ENCODE data around the gene SAFB. TPM values are rescaled to one million over a fixed set of nuclear protein-coding genes. Genes with fewer than 3 reads are reported as not detected.

Gene SAFB
- total and polyA plus RNA-seq, 2 experiments from 2014 or later, result 50.2 to 75.8 TPM

DNA sequence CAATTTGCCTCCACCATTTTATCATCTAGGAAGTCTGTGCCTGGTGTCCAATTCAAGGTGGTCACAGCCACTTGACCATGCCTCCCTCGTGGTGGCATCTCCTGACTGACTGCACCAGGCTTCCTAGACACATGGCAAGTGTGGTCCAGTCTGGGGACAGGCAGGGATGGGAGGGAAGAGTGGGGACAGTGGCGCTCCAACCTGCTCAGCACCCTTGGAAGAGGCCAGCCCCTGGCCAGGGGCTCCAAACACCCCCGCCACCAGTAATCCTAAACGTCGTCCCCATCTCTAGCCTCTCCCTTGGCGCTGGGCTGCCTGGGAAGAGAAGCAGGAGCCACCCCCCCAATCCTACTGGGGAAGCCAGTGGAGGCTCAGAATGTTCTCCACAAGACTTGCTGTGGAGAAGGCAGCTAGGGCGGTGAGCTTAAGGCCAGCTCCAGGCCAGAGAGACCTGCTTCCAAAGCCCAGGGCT lies 69.9 kb downstream of the SAFB start:
- Histone ChIP-seq H3K36me3 (replicated peaks; ENCODE audit: insufficient read depth, low read depth) (no peaks in the 10 kb centered on the region), H3K27me3 (no peaks in the 10 kb centered on the region), H2AFZ (no peak overlapping the region), H3K79me2 (peaks cover 57% of the 10 kb centered on the region), H3K4me3 (no peak overlapping the region), H3K9me3 (ENCODE audit: low read depth) (no peaks in the 10 kb centered on the region), H3K9me2 (replicated peaks; ENCODE audit: insufficient read depth) (no peaks in the 10 kb centered on the region), H3K4me1 (ENCODE audit: insufficient read depth) (peaks cover 8% of the 10 kb centered on the region), H3K27ac (no peak overlapping the region), H3K4me2 (no peak overlapping the region), H4K20me1 (ENCODE audit: insufficient read depth, poor library complexity, severe bottlenecking) (peaks cover 63% of the 10 kb centered on the region)
- TF ChIP-seq CTCF (IDR thresholded peaks at IDR 0.05; ENCODE audit: poor library complexity) (no peak), EZH2phosphoT487 (IDR thresholded peaks at IDR 0.05; ENCODE audit: low read depth, severe bottlenecking, unreplicated experiment) (no peak), EZH2 (IDR thresholded peaks at IDR 0.05; ENCODE audit: borderline replicate concordance) (no peak)
- DNase-seq (ENCODE audit: low spot score), result peak; percentile 4
- whole genome bisulfite sequencing (ENCODE audit: low lambda C conversion rate, missing lambda C conversion rate), result 87% methylated on average over 6 of the region's 7 CpGs

- no peaks in the 10 kb centered on the region for H3K36me3 ChIP-seq (replicated peaks; ENCODE audit: insufficient read depth, low read depth)
- peaks cover 63% of the 10 kb centered on the region for H4K20me1 ChIP-seq (ENCODE audit: insufficient read depth, poor library complexity, severe bottlenecking)
- H3K4me3 ChIP-seq, result no peak overlapping the region
- H3K4me1 ChIP-seq (ENCODE audit: insufficient read depth), result peaks cover 8% of the 10 kb centered on the region
- 92% methylated on average over 37 of the region's 39 CpGs for WGBS (ENCODE audit: low lambda C conversion rate, missing lambda C conversion rate)
- peaks cover 57% of the 10 kb centered on the region for H3K79me2 ChIP-seq
- H3K27ac ChIP-seq, result no peak overlapping the region
- peak; percentile 10 for DNase-seq (ENCODE audit: low spot score)
- no peak overlapping the region for H3K4me2 ChIP-seq
- H3K27me3 ChIP-seq, result no peaks in the 10 kb centered on the region
- no peaks in the 10 kb centered on the region for H3K9me3 ChIP-seq (ENCODE audit: low read depth)
- H2AFZ ChIP-seq, result no peak overlapping the region
- TF ChIP-seq EZH2 (IDR thresholded peaks at IDR 0.05; ENCODE audit: borderline replicate concordance) (no peak), CTCF (IDR thresholded peaks at IDR 0.05; ENCODE audit: poor library complexity) (no peak), EZH2phosphoT487 (IDR thresholded peaks at IDR 0.05; ENCODE audit: low read depth, severe bottlenecking, unreplicated experiment) (no peak)
- no peaks in the 10 kb centered on the region for H3K9me2 ChIP-seq (replicated peaks; ENCODE audit: insufficient read depth)
These were observed 70.6 kb downstream of the SAFB start for GRCh38 chr19:5693195-5694166.

DNA sequence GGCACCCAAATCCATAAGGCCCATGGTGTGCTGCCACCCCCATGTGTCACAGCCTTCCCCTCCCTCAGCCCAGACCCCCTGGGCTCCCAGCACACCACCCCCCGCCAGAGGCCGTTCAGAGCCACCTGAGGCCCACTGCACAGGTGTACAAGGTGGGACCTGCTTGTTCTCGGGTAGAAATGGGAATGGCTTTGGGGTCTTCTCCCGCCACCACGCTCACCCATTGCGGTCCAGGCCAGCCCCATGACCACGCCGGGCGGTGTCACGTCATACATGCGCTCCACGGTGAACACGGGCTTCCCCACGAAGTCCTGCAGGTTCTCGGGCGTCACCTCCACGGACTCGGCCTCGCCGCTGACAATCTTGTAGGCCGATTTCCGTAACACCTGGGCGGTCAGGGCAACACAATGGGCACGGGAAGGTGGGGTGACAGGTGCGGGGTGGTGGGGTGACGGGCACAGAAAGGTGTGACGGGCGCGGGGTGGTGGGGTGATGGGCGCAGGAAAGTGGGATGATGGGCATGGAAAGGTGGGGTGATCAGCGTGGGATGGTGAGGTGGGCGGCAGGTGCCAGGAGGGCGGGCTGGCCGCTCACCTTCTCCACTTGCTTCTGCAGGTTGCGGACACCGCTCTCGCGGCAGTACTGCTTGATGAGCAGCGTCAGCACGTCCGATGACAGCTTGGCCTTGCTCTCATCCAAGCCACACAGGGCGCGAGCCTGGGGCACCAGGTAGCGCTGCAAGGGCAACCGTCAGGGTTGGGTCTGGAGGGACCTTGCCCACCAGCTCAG lies 71.5 kb downstream of the SAFB start:
- no peaks in the 10 kb centered on the region for H3K36me3 ChIP-seq (replicated peaks; ENCODE audit: insufficient read depth, low read depth)

More for the DNA sequence above, 71.5 kb downstream of the SAFB start:
- no peaks in the 10 kb centered on the region for H3K9me2 ChIP-seq (replicated peaks; ENCODE audit: insufficient read depth)
- TF ChIP-seq EZH2phosphoT487 (IDR thresholded peaks at IDR 0.05; ENCODE audit: low read depth, severe bottlenecking, unreplicated experiment) (no peak), CTCF (IDR thresholded peaks at IDR 0.05; ENCODE audit: poor library complexity) (no peak), EZH2 (IDR thresholded peaks at IDR 0.05; ENCODE audit: borderline replicate concordance) (no peak)
- H4K20me1 ChIP-seq (ENCODE audit: insufficient read depth, poor library complexity, severe bottlenecking), result peaks cover 63% of the 10 kb centered on the region
- H3K9me3 ChIP-seq (ENCODE audit: low read depth), result no peaks in the 10 kb centered on the region
- H3K79me2 ChIP-seq, result peaks cover 57% of the 10 kb centered on the region
- H3K4me2 ChIP-seq, result no peak overlapping the region
- 96% methylated on average over 37 of the region's 45 CpGs for WGBS (ENCODE audit: low lambda C conversion rate, missing lambda C conversion rate)
- peaks cover 8% of the 10 kb centered on the region for H3K4me1 ChIP-seq (ENCODE audit: insufficient read depth)
- H3K27ac ChIP-seq, result no peak overlapping the region
- H2AFZ ChIP-seq, result no peak overlapping the region
- no peaks in the 10 kb centered on the region for H3K27me3 ChIP-seq
- peak; percentile 5 for DNase-seq (ENCODE audit: low spot score)
- H3K4me3 ChIP-seq, result no peak overlapping the region
